Hematopoietic multipotent progenitor cell treated with erythropoietin and hydrocortisone succinate and interleukin-3 and kit ligand, for 17 days (in vitro differentiated cells): ENCODE results near the gene CACNG7.
"Not testable (repeated sequence)": the region's sequence is repeated elsewhere in the genome, so short reads cannot be mapped to it uniquely, and the experiment has no call there.

ENCODE experiments used
- DNase-seq: peaks from one replicate; pipeline ENCODE4 v3.0.0-alpha.2; 2015; ENCODE audit warnings: low spot score

CACNG7 gene

GRCh38 chr19:53906211-53907192, 2.6 kb upstream of the CACNG7 start:
- DNase-seq: no peak

- no peak for DNase-seq
These were observed 1.9 kb upstream of the CACNG7 start for GRCh38 chr19:53907193-53907581.

GRCh38 chr19:53907690-53908089, 1.4 kb upstream of the CACNG7 start:
- no peak for DNase-seq

GRCh38 chr19:53908106-53908934, 758 bp upstream of the CACNG7 start:
- DNase-seq: no peak

- no peak for DNase-seq
These were observed 542 bp downstream of the CACNG7 start for GRCh38 chr19:53909471-53910169.

- DNase-seq: no peak
These were observed 1.1 kb downstream of the CACNG7 start for GRCh38 chr19:53910170-53910518.

GRCh38 chr19:53912653-53913052, 3.6 kb downstream of the CACNG7 start:
- DNase-seq: no peak

GRCh38 chr19:53915000-53915399, 5.9 kb downstream of the CACNG7 start:
- no peak for DNase-seq

GRCh38 chr19:53916004-53916403, 6.9 kb downstream of the CACNG7 start:
- no peak for DNase-seq

GRCh38 chr19:53917356-53917755, 8.3 kb downstream of the CACNG7 start:
- DNase-seq: no peak

GRCh38 chr19:53927739-53928138, 18.7 kb downstream of the CACNG7 start:
- DNase-seq: no peak

GRCh38 chr19:53936029-53936428, 27.0 kb downstream of the CACNG7 start:
- no peak for DNase-seq

GRCh38 chr19:53942001-53942786, 33.1 kb downstream of the CACNG7 start:
- DNase-seq: peak; percentile 36

- DNase-seq: no peak
These were observed 35.3 kb downstream of the CACNG7 start for GRCh38 chr19:53944416-53944815.

GRCh38 chr19:53944933-53945332, 35.9 kb downstream of the CACNG7 start:
- DNase-seq: no peak

GRCh38 chr19:53945441-53945840, 36.4 kb downstream of the CACNG7 start:
- no peak for DNase-seq

- DNase-seq: no peak
These were observed 36.9 kb downstream of the CACNG7 start for GRCh38 chr19:53945998-53946397.

- no peak for DNase-seq
These were observed 38.5 kb downstream of the CACNG7 start for GRCh38 chr19:53947624-53948023.

GRCh38 chr19:53948611-53949010, 39.5 kb downstream of the CACNG7 start:
- not testable (repeated sequence) for DNase-seq

GRCh38 chr19:53951436-53951835, 42.4 kb downstream of the CACNG7 start:
- DNase-seq: no peak

GRCh38 chr19:53951947-53952346, 42.9 kb downstream of the CACNG7 start:
- no peak for DNase-seq

GRCh38 chr19:53953383-53953782, 44.3 kb downstream of the CACNG7 start:
- no peak for DNase-seq
